Adipocyte (in vitro differentiated cells): Measurements from ENCODE around the gene PLK1.

ENCODE experiments used
- DNase-seq: peaks from one replicate; pipeline ENCODE4 v3.0.0-alpha.2; 2015; ENCODE audit warnings: low read depth
- H3K27me3 ChIP-seq: replicated peaks from 2 replicates; pipeline ENCODE4 v1.7.0; 2013; ENCODE audit warnings: mild to moderate bottlenecking, low read length, moderate library complexity; ENCODE audit not compliant: control insufficient read depth, insufficient read depth
- H3K36me3 ChIP-seq: 2 replicates; pipeline ENCODE4 v1.7.0; 2013; ENCODE audit warnings: low read length, mild to moderate bottlenecking, moderate library complexity; ENCODE audit not compliant: control insufficient read depth, insufficient read depth, severe bottlenecking
- H3K4me1 ChIP-seq: 2 replicates; pipeline ENCODE4 v1.7.0; 2013; ENCODE audit warnings: mild to moderate bottlenecking, low read length, moderate library complexity; ENCODE audit not compliant: control insufficient read depth, insufficient read depth
- H3K4me3 ChIP-seq: 2 replicates; pipeline ENCODE4 v1.7.0; 2013; ENCODE audit warnings: mild to moderate bottlenecking, low read length, moderate library complexity
- H3K9ac ChIP-seq: 2 replicates; pipeline ENCODE4 v1.7.0; 2013; ENCODE audit warnings: mild to moderate bottlenecking, low read length, moderate library complexity
- H3K9me3 ChIP-seq: 2 replicates; pipeline ENCODE4 v1.7.0; 2013; ENCODE audit warnings: mild to moderate bottlenecking, low read length, moderate library complexity; ENCODE audit not compliant: control insufficient read depth

The PLK1 gene

GRCh38 chr16:23683487-23683886 is 4.8 kb downstream of the PLK1 start:
- Histone ChIP-seq H3K9ac (no peak overlapping the region), H3K4me3 (no peak overlapping the region), H3K27me3 (no peaks in the 10 kb centered on the region), H3K4me1 (peaks cover 17% of the 10 kb centered on the region), H3K36me3 (peaks cover 39% of the 10 kb centered on the region), H3K9me3 (no peaks in the 10 kb centered on the region)
- no peak for DNase-seq

- H3K9ac ChIP-seq: no peak overlapping the region
- H3K9me3 ChIP-seq: no peaks in the 10 kb centered on the region
- H3K36me3 ChIP-seq: peaks cover 58% of the 10 kb centered on the region
- H3K4me1 ChIP-seq: peaks cover 14% of the 10 kb centered on the region
- H3K27me3 ChIP-seq: no peaks in the 10 kb centered on the region
- DNase-seq: no peak
- no peak overlapping the region for H3K4me3 ChIP-seq
Measured at GRCh38 chr16:23687034-23687808, 8.5 kb downstream of the PLK1 start.

DNA sequence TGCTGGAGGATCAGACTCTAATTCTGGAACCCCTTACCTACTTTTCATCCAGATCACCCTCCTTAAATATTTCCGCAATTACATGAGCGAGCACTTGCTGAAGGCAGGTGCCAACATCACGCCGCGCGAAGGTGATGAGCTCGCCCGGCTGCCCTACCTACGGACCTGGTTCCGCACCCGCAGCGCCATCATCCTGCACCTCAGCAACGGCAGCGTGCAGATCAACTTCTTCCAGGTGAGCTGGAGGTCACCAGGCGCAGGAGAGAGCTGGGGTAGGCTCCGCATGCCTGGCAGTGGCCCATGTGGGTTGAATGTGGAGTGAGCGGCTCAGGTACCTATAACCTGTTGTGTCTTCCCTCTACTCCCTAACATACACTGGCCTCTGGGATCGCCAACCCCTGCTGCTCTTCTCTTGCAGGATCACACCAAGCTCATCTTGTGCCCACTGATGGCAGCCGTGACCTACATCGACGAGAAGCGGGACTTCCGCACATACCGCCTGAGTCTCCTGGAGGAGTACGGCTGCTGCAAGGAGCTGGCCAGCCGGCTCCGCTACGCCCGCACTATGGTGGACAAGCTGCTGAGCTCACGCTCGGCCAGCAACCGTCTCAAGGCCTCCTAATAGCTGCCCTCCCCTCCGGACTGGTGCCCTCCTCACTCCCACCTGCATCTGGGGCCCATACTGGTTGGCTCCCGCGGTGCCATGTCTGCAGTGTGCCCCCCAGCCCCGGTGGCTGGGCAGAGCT is 10.9 kb downstream of the PLK1 start:
- no peak overlapping the region for H3K9ac ChIP-seq
- peaks cover 50% of the 10 kb centered on the region for H3K36me3 ChIP-seq
- no peak for DNase-seq

GRCh38 chr16:23690771-23691482 is 12.2 kb downstream of the PLK1 start:
- Histone ChIP-seq H3K4me3 (no peak overlapping the region), H3K9me3 (no peaks in the 10 kb centered on the region), H3K4me1 (peaks cover 31% of the 10 kb centered on the region), H3K36me3 (peaks cover 47% of the 10 kb centered on the region), H3K9ac (no peak overlapping the region), H3K27me3 (no peaks in the 10 kb centered on the region)
- DNase-seq: no peak

More for the DNA sequence above, 10.9 kb downstream of the PLK1 start:
- H3K4me1 ChIP-seq: peaks cover 28% of the 10 kb centered on the region
- no peaks in the 10 kb centered on the region for H3K9me3 ChIP-seq
- no peaks in the 10 kb centered on the region for H3K27me3 ChIP-seq
- H3K4me3 ChIP-seq: no peak overlapping the region

- Histone ChIP-seq H3K4me3 (no peak overlapping the region), H3K9ac (no peak overlapping the region), H3K27me3 (no peaks in the 10 kb centered on the region), H3K9me3 (no peaks in the 10 kb centered on the region), H3K4me1 (peaks cover 31% of the 10 kb centered on the region), H3K36me3 (peaks cover 44% of the 10 kb centered on the region)
- DNase-seq: peak; percentile 35
Measured at GRCh38 chr16:23691483-23692189, 12.9 kb downstream of the PLK1 start.

DNA sequence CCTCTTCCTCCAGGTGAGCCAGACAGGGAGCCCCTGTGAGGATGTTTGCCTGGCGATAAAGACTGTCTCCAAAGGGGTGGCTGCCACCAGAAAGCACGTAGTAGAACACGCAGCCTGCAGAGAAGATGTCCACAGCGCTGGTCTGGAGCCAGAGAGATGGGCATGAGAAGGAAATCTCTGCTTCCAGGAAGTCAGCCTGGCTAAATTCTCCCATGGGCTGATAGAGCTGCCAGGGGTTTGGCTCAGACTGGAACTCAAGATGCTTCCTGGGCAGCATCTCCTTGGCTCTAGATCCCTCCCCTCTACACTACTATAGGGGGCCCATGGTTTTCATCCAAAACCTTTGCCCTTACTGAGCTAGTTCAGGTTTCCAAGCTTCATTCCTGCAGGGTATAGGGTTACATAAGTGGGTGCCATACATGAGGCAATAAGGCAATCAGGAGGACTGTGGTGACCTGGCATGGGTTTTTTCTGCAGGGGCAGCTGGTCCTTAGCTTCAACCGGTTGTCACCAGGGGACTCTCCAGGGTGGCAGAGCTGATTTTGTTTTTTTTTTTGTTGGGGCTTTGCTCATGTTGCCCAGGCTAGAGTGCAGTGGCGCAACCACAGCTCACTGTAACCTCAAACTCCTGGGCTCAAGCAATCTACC is 13.6 kb downstream of the PLK1 start:
- H3K9ac ChIP-seq: no peak overlapping the region
- DNase-seq: no peak
- no peaks in the 10 kb centered on the region for H3K9me3 ChIP-seq
- no peaks in the 10 kb centered on the region for H3K27me3 ChIP-seq
- H3K4me1 ChIP-seq: peaks cover 31% of the 10 kb centered on the region
- H3K36me3 ChIP-seq: peaks cover 37% of the 10 kb centered on the region
- no peak overlapping the region for H3K4me3 ChIP-seq

- Histone ChIP-seq H3K4me1 (peaks cover 31% of the 10 kb centered on the region), H3K27me3 (no peaks in the 10 kb centered on the region), H3K4me3 (peak overlapping the region; percentile 55), H3K9ac (peak overlapping the region; percentile 76), H3K36me3 (peaks cover 18% of the 10 kb centered on the region), H3K9me3 (no peaks in the 10 kb centered on the region)
- DNase-seq: peak; percentile 14
Measured at GRCh38 chr16:23694265-23694643, 15.6 kb downstream of the PLK1 start.

DNA sequence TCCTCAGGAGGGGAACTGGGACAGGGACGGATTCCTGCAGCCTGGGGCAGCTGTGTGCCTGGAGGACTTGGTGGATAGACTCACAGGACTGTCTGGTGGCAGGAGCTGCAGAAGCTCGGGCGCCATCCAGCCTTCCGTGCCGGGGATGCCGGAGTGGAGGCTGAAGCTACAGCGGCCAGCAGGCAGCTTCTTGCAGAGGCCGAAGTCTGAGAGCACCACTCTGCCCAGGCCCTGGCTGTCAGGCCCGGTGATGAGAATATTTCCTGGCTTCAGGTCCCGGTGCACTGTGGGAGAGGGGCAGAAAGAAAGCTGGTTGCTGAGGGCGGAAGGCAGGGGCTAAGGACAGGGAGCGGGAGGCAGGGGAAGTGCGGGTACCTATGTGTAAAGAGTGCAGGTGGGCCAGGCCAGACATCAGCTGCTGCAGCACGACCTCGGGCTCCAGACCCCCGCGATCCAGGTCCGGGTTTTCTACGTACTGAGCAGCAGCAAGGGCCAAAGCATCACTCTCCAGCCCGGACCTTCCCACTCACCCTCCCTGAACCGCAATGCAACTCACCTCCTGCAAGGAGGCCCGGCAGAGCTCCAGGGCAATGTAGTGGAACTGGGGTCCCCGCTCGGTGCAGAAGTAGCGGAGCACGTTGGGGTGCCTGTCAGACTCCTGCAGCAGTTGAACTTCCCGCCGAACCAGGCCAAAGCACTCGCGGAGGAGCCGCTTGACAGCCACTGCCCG is 16.1 kb downstream of the PLK1 start:
- Histone ChIP-seq H3K27me3 (no peaks in the 10 kb centered on the region), H3K4me3 (peak overlapping the region; percentile 55), H3K9ac (peak overlapping the region; percentile 76), H3K9me3 (no peaks in the 10 kb centered on the region), H3K36me3 (peaks cover 12% of the 10 kb centered on the region), H3K4me1 (peaks cover 31% of the 10 kb centered on the region)
- no peak for DNase-seq

DNA sequence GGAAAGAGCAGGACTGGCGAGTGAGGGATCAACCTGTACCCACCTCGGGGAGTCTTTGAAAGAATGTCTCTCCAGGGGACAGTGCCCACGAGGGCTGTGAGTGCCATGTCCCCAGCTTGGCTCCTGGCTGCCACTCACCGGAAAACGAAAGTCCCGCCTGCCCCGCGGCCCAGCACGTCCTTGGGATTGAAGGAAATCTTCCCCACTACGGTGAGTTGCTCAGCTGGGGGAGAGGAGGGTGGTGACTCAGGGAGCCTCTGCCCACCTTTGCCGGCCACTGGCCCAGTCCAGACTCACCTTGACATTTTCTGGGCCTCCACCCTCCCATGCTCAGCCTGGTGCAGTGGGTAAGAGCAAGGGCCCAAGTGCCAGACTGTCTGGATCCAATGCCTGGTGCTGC is 17.1 kb downstream of the PLK1 start:
- Histone ChIP-seq H3K9ac (no peak overlapping the region), H3K27me3 (peaks cover 3% of the 10 kb centered on the region), H3K9me3 (no peaks in the 10 kb centered on the region), H3K4me1 (peaks cover 31% of the 10 kb centered on the region), H3K4me3 (no peak overlapping the region), H3K36me3 (peaks cover 4% of the 10 kb centered on the region)
- DNase-seq: no peak

GRCh38 chr16:23699100-23699499 is 20.4 kb downstream of the PLK1 start:
- H3K36me3 ChIP-seq: no peaks in the 10 kb centered on the region
- peaks cover 16% of the 10 kb centered on the region for H3K27me3 ChIP-seq

More at GRCh38 chr16:23699100-23699499, 20.4 kb downstream of the PLK1 start:
- Histone ChIP-seq H3K4me3 (no peak overlapping the region), H3K9ac (no peak overlapping the region), H3K4me1 (peaks cover 9% of the 10 kb centered on the region), H3K9me3 (peaks cover 10% of the 10 kb centered on the region)
- no peak for DNase-seq
